Uterus (tissue), 4 donors: Measurements from ENCODE around the gene RAB44. TPM values are rescaled to one million over a fixed set of nuclear protein-coding genes. Genes with fewer than 3 reads are reported as not detected.

Experiments
- DNase-seq, 2 donors: peaks; one replicate each; pipeline ENCODE4 v3.0.0-alpha.2; 2019 to 2020
- H3K27ac ChIP-seq, 2 donors: fragments of 200-600 bp; sonication (generic); 1 replicate in 1 of 2; 2 replicates in 1 of 2; pipeline ENCODE4 v1.5.1; 2016 to 2018
- H3K27me3 ChIP-seq, 2 donors: fragments of 200-600 bp; sonication (generic); one replicate each; pipeline ENCODE4 v1.5.1; 2018 to 2019; ENCODE audit warnings: control low read depth in 1 of 2
- H3K36me3 ChIP-seq, 2 donors: fragments of 200-600 bp; sonication (generic); one replicate each; pipeline ENCODE4 v1.5.1; 2019; ENCODE audit warnings: control low read depth in 1 of 2
- H3K4me1 ChIP-seq, 2 donors: fragments of 200-600 bp; sonication (generic); one replicate each; pipeline ENCODE4 v1.5.1; 2018 to 2019; ENCODE audit warnings: control low read depth in 1 of 2
- H3K4me3 ChIP-seq, 2 donors: fragments of 200-600 bp; sonication (generic); 1 replicate in 1 of 2; 2 replicates in 1 of 2; pipeline ENCODE4 v1.5.1; 2018 to 2019; ENCODE audit warnings: mild to moderate bottlenecking in 1 of 2
- H3K9me3 ChIP-seq, 2 donors: fragments of 200-600 bp; sonication (generic); one replicate each; pipeline ENCODE4 v1.5.1; 2019; ENCODE audit warnings: control low read depth in 1 of 2
- POLR2A ChIP-seq, 2 donors: fragments of 450-650 bp; IDR thresholded peaks; one replicate each; pipeline ENCODE4 v1.6.1; 2016; ENCODE audit warnings: antibody characterized with exemption in 2 of 2, mild to moderate bottlenecking in 1 of 2, moderate library complexity in 1 of 2
- intact Hi-C: fragments of 100-400 bp; cut with DNase I; formaldehyde crosslinking; loops from one replicate; pipeline ENCODE4 v1.15.1; 2023; ENCODE audit warnings: low total_unique reads
- total RNA-seq, 4 donors: library from RNA; depleted of rRNA in 3 of 4; stranded (reverse); fragments of >200 nt in 3 of 4; gene quantifications; one replicate each; pipeline versions ENCODE4 v1.1.0 to v1.2.4, GENCODE V29; 2014 to 2023
- TF ChIP-seq, protein P1 (sequence below), 4 experiments: fragments of 200-600 bp in 2 of 4; fragments of 450-650 bp in 2 of 4; sonication (generic) in 2 of 4; IDR thresholded peaks; one replicate each; pipeline ENCODE4 v1.5.1; 2016 to 2019; ENCODE audit warnings: antibody characterized with exemption in 4 of 4, mild to moderate bottlenecking in 2 of 4, moderate library complexity in 1 of 4
- donor health status: DM: yes; HTN: yes; CAD: no.

The RAB44 gene
- total RNA-seq, 4 donors from 2014 or later: 0.37 TPM; not detected in 3

DNA sequence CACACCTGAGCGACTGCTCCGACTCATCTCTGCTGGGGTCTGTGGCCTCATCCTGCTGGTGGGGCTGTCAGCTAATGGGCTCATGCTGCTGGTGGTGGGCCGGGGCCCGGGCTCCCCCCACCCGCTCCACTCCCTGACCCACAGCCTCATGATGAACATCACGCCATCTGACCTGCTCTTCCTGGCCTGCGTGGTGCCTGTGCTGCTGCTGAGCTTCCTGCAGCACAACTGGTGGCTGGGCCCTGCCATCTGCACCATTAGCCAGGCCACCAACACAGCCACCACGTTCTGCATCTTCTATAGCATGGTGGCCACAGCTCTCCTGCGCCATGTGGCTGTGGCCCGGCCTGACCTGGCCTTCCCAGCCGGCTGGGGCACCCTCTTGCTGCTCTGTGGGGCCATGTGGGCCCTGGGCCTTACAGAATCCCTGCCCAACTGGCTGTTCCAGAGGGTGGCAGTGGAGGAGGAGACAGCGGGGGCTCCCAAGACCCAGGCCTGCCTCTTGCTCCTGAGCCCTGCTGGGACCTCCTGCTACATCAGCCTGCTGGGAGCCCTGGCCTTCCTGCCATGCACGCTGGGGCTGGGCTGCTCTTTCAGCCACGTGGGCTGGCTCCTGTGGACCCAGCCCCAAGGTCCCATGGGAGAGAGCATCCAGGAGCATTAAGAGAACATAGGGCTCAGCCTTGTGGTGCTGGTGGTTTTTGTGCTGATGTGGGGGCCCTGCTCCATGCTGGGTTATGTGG lies 39.6 kb downstream of the RAB44 start:
- TF ChIP-seq POLR2A (IDR thresholded peaks at IDR 0.05): no peak
- TF ChIP-seq, protein P1, sequence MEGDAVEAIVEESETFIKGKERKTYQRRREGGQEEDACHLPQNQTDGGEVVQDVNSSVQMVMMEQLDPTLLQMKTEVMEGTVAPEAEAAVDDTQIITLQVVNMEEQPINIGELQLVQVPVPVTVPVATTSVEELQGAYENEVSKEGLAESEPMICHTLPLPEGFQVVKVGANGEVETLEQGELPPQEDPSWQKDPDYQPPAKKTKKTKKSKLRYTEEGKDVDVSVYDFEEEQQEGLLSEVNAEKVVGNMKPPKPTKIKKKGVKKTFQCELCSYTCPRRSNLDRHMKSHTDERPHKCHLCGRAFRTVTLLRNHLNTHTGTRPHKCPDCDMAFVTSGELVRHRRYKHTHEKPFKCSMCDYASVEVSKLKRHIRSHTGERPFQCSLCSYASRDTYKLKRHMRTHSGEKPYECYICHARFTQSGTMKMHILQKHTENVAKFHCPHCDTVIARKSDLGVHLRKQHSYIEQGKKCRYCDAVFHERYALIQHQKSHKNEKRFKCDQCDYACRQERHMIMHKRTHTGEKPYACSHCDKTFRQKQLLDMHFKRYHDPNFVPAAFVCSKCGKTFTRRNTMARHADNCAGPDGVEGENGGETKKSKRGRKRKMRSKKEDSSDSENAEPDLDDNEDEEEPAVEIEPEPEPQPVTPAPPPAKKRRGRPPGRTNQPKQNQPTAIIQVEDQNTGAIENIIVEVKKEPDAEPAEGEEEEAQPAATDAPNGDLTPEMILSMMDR (IDR thresholded peaks at IDR 0.05): no peak
- Histone ChIP-seq H3K4me3 (no peak overlapping the region), H3K4me1 (no peaks in the 10 kb centered on the region), H3K27me3 (no peaks in the 10 kb centered on the region), H3K9me3 (no peaks in the 10 kb centered on the region), H3K27ac (no peak overlapping the region), H3K36me3 (no peaks in the 10 kb centered on the region)
- intact Hi-C loops: no loop called here
- DNase-seq: no peak

DNA sequence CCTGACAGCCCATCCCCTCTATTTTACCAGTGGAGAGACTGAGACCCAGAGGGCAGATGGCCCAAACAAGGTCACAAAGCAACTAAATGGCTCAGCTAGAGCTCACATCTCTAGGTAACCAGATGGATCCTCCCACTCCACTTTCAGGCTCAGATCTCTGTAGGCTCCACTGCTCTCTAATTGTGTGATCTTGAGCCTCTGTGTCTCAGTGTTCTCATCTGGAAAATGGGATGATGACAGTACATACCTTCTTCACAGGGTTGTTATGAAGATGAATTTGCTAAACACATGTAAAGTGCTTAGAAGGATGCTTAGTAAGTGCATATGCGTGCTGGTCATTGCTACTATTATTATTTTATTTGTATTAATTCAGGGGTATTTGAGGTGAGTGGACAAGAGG lies 40.5 kb downstream of the RAB44 start:
- intact Hi-C loops: no loop called here
- TF ChIP-seq POLR2A (IDR thresholded peaks at IDR 0.05): no peak
- TF ChIP-seq, protein P1 (IDR thresholded peaks at IDR 0.05): no peak
- Histone ChIP-seq H3K4me3 (no peak overlapping the region), H3K4me1 (no peaks in the 10 kb centered on the region), H3K9me3 (no peaks in the 10 kb centered on the region), H3K27me3 (no peaks in the 10 kb centered on the region), H3K36me3 (no peaks in the 10 kb centered on the region), H3K27ac (no peak overlapping the region)
- DNase-seq: no peak

DNA sequence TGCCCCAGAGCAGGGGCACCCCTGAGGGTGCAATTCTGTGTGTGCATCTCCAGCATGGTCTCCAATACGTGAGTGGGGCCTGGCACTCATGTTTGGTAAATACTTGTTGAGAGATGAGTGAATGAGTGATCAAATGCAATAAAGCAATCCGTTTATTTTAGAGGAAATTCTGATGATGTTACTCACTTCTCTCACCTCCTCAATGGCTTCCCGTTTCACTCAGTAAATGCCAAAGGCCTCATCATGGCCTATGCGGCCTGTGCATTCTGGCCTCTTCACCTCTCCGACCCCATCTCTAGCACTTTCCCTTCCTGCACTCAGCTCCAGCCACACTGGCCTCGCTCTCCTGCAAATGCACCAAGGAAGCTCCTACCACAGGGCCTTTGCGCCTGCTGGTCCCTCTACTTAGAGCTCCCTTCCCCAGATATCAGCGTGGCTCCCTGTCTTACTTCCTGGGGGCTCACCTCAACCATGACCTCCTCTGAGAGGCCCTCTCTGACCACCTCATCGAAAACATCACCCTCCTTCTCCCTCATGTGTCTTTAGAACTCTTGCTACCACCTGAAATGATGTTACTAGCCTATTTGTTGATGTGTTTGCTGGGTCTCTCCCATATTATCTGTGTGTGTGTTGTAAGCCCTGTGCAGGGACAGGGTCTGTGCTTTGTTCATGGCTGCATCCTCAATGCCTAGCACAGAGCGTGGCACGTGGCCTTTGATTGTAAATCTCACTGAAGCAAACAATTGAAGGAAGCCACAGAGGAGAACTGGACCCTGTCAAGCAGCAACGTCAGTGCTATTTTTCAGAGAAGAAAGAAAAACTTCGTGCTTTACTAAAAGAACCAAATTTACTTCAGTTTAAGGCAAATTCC lies 42.6 kb downstream of the RAB44 start:
- Histone ChIP-seq H3K36me3 (no peaks in the 10 kb centered on the region), H3K27me3 (no peaks in the 10 kb centered on the region), H3K4me1 (no peaks in the 10 kb centered on the region), H3K4me3 (no peak overlapping the region), H3K27ac (peak overlapping the region in 1 of 2 donors; percentile 21), H3K9me3 (no peaks in the 10 kb centered on the region)
- TF ChIP-seq, protein P1 (IDR thresholded peaks at IDR 0.05): no peak
- TF ChIP-seq POLR2A (IDR thresholded peaks at IDR 0.05): no peak
- intact Hi-C loops: no loop called here
- DNase-seq: no peak

DNA sequence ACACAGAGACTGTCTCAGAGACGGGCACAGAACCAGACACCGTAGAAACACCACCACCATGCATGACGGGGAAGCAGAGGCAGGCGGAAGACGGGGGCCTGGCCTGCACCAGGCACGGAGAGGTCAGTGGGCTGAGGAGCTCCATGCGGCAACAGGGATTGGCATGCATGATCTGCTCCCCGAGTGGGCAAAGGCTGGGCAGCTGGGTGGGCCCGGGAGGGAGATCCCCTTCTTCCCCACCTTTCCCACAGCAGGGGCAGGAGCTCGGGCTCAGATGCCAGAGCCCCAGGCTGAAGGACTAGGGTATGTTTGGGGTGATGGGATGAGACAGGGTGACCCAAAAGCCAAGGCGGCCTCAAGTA lies 43.2 kb downstream of the RAB44 start:
- H3K27me3 ChIP-seq: no peaks in the 10 kb centered on the region
- no peak for TF ChIP-seq POLR2A (IDR thresholded peaks at IDR 0.05)
- TF ChIP-seq, protein P1 (IDR thresholded peaks at IDR 0.05): no peak
- no peak overlapping the region for H3K4me3 ChIP-seq
- H3K9me3 ChIP-seq: no peaks in the 10 kb centered on the region
- DNase-seq: no peak
- no peak overlapping the region for H3K27ac ChIP-seq
- intact Hi-C loops: no loop called here
- no peaks in the 10 kb centered on the region for H3K4me1 ChIP-seq
- no peaks in the 10 kb centered on the region for H3K36me3 ChIP-seq

DNA sequence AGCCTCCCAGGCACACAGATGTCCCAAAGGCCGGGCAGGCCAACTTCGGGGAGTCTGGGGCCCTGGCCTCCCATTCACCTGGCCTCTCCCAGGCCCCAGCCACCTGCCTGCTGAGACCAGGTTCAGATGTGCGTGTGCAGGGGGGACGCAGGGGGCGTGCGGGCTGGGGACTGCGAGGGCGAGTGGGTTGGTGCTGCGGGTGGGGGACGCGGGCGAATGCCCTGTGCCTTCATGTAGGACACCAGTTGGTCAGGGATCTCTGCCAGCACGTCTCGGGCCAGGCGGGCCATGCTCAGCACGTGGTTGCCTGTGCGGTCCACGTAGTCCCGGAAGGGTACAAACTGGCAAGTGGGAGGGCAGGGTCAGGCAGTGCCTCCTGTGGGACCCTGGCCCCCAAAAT lies 44.5 kb downstream of the RAB44 start:
- Histone ChIP-seq H3K4me1 (no peaks in the 10 kb centered on the region), H3K9me3 (no peaks in the 10 kb centered on the region), H3K27me3 (no peaks in the 10 kb centered on the region), H3K36me3 (no peaks in the 10 kb centered on the region), H3K4me3 (no peak overlapping the region), H3K27ac (no peak overlapping the region)
- DNase-seq: no peak
- intact Hi-C loops: no loop called here
- TF ChIP-seq POLR2A (IDR thresholded peaks at IDR 0.05): no peak
- TF ChIP-seq, protein P1 (IDR thresholded peaks at IDR 0.05): no peak
